HG03439 (cell line): ENCODE results near the gene CARD10.

Experiments
- ATAC-seq: cut with Tn5 transposase; IDR thresholded peaks from one replicate; pipeline ENCODE4 v1.9.1; 2021; ENCODE audit warnings: mild to moderate bottlenecking, moderate library complexity; ENCODE audit not compliant: unreplicated experiment

Gene CARD10

GRCh38 chr22:37507731-37508130, 11.5 kb downstream of the CARD10 start:
- ATAC-seq = no peak

- no peak for ATAC-seq
Measured at GRCh38 chr22:37505989-37506388, 13.2 kb downstream of the CARD10 start.

- no peak for ATAC-seq
Measured at GRCh38 chr22:37505565-37505964, 13.7 kb downstream of the CARD10 start.

- no peak for ATAC-seq
Measured at GRCh38 chr22:37504964-37505363, 14.3 kb downstream of the CARD10 start.

- ATAC-seq = no peak
Measured at GRCh38 chr22:37503850-37504249, 15.4 kb downstream of the CARD10 start.

GRCh38 chr22:37503183-37503683, 16.0 kb downstream of the CARD10 start:
- ATAC-seq = no peak

- ATAC-seq = no peak
Measured at GRCh38 chr22:37502342-37503182, 16.7 kb downstream of the CARD10 start.

- no peak for ATAC-seq
Measured at GRCh38 chr22:37501610-37502341, 17.4 kb downstream of the CARD10 start.

- ATAC-seq = no peak
Measured at GRCh38 chr22:37500745-37501609, 18.2 kb downstream of the CARD10 start.

- no peak for ATAC-seq
Measured at GRCh38 chr22:37499789-37500540, 19.2 kb downstream of the CARD10 start.

- no peak for ATAC-seq
Measured at GRCh38 chr22:37499027-37499707, 20.0 kb downstream of the CARD10 start.

- no peak for ATAC-seq
Measured at GRCh38 chr22:37498289-37498909, 20.8 kb downstream of the CARD10 start.

- no peak for ATAC-seq
Measured at GRCh38 chr22:37497062-37497599, 22.1 kb downstream of the CARD10 start.

- no peak for ATAC-seq
Measured at GRCh38 chr22:37496651-37497050, 22.6 kb downstream of the CARD10 start.

GRCh38 chr22:37493979-37494378, 25.2 kb downstream of the CARD10 start:
- ATAC-seq = no peak

- ATAC-seq = no peak
Measured at GRCh38 chr22:37492428-37493344, 26.5 kb downstream of the CARD10 start.

GRCh38 chr22:37491559-37492427, 27.4 kb downstream of the CARD10 start:
- no peak for ATAC-seq
